ENCODE data around the gene LBHD1.

The LBHD1 gene

DNA sequence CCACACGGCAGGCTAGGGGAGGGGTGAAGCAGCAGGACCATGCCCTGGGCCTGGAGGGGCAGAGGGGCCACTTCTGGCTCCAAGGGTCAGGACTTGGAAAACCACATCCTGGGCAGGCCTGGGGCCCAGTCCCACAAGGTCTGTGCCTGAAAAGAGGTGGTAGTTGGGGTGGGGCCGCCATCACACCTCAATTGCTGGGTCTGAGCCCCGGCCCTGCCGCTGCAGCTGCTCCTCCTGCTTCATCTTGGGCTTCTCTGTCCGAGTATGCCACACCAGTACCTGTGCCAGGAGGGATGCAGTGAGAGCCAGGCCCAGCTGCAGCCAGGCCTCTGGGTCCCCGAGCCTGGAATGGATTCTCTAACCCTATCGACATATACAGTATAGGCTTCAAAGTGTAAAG, 56.5 kb downstream of the LBHD1 start:
- DNase-seq (ENCODE audit: low spot score): no peak

DNA sequence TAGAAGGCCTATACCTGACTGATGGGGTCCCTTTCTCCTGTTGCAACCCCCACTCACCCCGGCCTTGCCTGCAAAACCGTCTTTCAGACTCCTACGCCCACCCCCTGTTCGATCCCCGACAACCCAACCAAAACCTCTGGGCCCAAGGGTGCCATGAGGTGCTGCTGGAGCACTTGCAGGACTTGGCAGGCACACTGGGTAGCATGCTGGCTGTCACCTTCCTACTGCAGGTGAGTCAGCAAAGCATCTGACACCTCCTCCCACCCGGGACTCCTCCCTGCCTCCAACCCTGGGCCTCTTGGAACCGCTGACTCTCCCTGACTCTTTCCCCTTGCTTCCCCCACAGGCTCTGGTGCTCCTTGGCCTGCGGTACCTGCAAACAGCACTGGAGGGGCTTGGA, 57.8 kb downstream of the LBHD1 start:
- peak; percentile 78 for DNase-seq (ENCODE audit: low spot score)

DNA sequence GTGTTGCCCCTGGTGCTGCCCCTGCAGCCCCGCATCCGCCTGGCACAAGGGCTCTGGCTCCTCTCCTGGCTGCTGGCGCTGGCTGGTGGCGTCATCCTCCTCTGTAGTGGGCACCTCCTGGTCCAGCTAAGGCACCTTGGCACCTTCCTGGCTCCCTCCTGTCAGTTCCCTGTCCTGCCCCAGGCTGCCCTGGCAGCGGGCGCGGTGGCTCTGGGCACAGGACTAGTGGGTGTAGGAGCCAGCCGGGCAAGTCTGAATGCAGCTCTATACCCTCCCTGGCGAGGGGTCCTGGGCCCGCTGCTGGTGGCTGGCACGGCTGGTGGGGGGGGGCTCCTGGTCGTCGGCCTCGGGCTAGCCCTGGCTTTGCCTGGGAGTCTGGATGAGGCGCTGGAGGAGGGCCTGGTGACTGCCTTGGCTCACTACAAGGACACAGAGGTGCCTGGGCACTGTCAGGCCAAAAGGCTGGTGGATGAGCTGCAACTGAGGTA, 58.7 kb downstream of the LBHD1 start:
- no peak for DNase-seq (ENCODE audit: low spot score)

All from kidney tubule cell (primary cell).